Stimulated activated CD8-positive, alpha-beta memory T cell treated with anti-CD3 and anti-CD28 coated beads, Interleukin-15, amount 100 ng/mL, for 48 hours (primary cell): Measurements from ENCODE around the gene TNIK.

Experiments used
- DNase-seq, 2 donors: peaks; one replicate each; pipeline ENCODE4 v3.0.0-alpha.2; 2020; ENCODE audit warnings: low read depth in 2 of 2

TNIK gene

GRCh38 chr3:171417813-171418212, 42.4 kb downstream of the TNIK start:
- no peak for DNase-seq

- DNase-seq, result no peak
Observed at GRCh38 chr3:171417137-171417536, 43.1 kb downstream of the TNIK start.

GRCh38 chr3:171416666-171417065, 43.5 kb downstream of the TNIK start:
- no peak for DNase-seq

- DNase-seq, result no peak
Observed at GRCh38 chr3:171416061-171416460, 44.1 kb downstream of the TNIK start.

GRCh38 chr3:171415070-171415469, 45.1 kb downstream of the TNIK start:
- no peak for DNase-seq

- no peak for DNase-seq
Observed at GRCh38 chr3:171412473-171412872, 47.7 kb downstream of the TNIK start.

- DNase-seq, result no peak
Observed at GRCh38 chr3:171412054-171412453, 48.2 kb downstream of the TNIK start.

- DNase-seq, result no peak
Observed at GRCh38 chr3:171410186-171410585, 50.0 kb downstream of the TNIK start.

- no peak for DNase-seq
Observed at GRCh38 chr3:171407759-171408158, 52.4 kb downstream of the TNIK start.

- DNase-seq, result no peak
Observed at GRCh38 chr3:171404376-171404967, 55.7 kb downstream of the TNIK start.

GRCh38 chr3:171402281-171402680, 57.9 kb downstream of the TNIK start:
- DNase-seq, result no peak

- DNase-seq, result no peak
Observed at GRCh38 chr3:171401432-171401831, 58.8 kb downstream of the TNIK start.

GRCh38 chr3:171399842-171400241, 60.4 kb downstream of the TNIK start:
- DNase-seq, result no peak

- no peak for DNase-seq
Observed at GRCh38 chr3:171398343-171398742, 61.9 kb downstream of the TNIK start.

- no peak for DNase-seq
Observed at GRCh38 chr3:171397089-171397488, 63.1 kb downstream of the TNIK start.

- DNase-seq, result no peak
Observed at GRCh38 chr3:171396048-171396447, 64.2 kb downstream of the TNIK start.

- no peak for DNase-seq
Observed at GRCh38 chr3:171393032-171393744, 67.0 kb downstream of the TNIK start.

GRCh38 chr3:171391432-171391831, 68.8 kb downstream of the TNIK start:
- no peak for DNase-seq

GRCh38 chr3:171390051-171390941, 69.9 kb downstream of the TNIK start:
- DNase-seq, result no peak

- DNase-seq, result no peak
Observed at GRCh38 chr3:171389491-171389890, 70.7 kb downstream of the TNIK start.

GRCh38 chr3:171388527-171388926, 71.7 kb downstream of the TNIK start:
- no peak for DNase-seq

GRCh38 chr3:171387062-171387461, 73.1 kb downstream of the TNIK start:
- DNase-seq, result no peak

GRCh38 chr3:171385086-171385485, 75.1 kb downstream of the TNIK start:
- DNase-seq, result no peak
